IgD-negative memory B cell (primary cell): Measurements from ENCODE around the gene CITED4. TPM values are rescaled to one million over a fixed set of nuclear protein-coding genes. Genes with fewer than 3 reads are reported as not detected.

Experiments used
- H3K27ac Mint-ChIP-seq, 3 donors: one replicate each; pipeline ENCODE4 v1.8.0; 2020 to 2022; ENCODE audit warnings: mild to moderate bottlenecking in 3 of 3, mixed read lengths in 3 of 3, moderate library complexity in 1 of 3
- H3K27me3 Mint-ChIP-seq: one replicate; pipeline ENCODE4 v1.8.0; 2021; ENCODE audit warnings: mixed read lengths
- H3K36me3 Mint-ChIP-seq: one replicate; pipeline ENCODE4 v1.8.0; 2020; ENCODE audit warnings: mild to moderate bottlenecking, mixed read lengths
- H3K4me1 Mint-ChIP-seq, 3 donors: one replicate each; pipeline ENCODE4 v1.8.0; 2020 to 2022; ENCODE audit warnings: mixed read lengths in 3 of 3, mild to moderate bottlenecking in 1 of 3
- H3K4me3 Mint-ChIP-seq, 4 donors: one replicate each; pipeline ENCODE4 v1.8.0; 2020 to 2022; ENCODE audit warnings: mild to moderate bottlenecking in 4 of 4, mixed read lengths in 4 of 4, moderate library complexity in 3 of 4
- H3K9me3 Mint-ChIP-seq, 3 donors: one replicate each; pipeline ENCODE4 v1.8.0; 2020 to 2021; ENCODE audit warnings: mixed read lengths in 3 of 3, mild to moderate bottlenecking in 1 of 3
- polyA plus RNA-seq: library from polyadenylated mRNA; unstranded; fragments of 300-500 nt; fragmentation: Illumina TruSeq; gene quantifications from one replicate; pipeline ENCODE4 v1.2.3, GENCODE V29; 2021

Gene CITED4
- polyA plus RNA-seq, 1 donor from 2014 or later = 1.7 TPM

DNA sequence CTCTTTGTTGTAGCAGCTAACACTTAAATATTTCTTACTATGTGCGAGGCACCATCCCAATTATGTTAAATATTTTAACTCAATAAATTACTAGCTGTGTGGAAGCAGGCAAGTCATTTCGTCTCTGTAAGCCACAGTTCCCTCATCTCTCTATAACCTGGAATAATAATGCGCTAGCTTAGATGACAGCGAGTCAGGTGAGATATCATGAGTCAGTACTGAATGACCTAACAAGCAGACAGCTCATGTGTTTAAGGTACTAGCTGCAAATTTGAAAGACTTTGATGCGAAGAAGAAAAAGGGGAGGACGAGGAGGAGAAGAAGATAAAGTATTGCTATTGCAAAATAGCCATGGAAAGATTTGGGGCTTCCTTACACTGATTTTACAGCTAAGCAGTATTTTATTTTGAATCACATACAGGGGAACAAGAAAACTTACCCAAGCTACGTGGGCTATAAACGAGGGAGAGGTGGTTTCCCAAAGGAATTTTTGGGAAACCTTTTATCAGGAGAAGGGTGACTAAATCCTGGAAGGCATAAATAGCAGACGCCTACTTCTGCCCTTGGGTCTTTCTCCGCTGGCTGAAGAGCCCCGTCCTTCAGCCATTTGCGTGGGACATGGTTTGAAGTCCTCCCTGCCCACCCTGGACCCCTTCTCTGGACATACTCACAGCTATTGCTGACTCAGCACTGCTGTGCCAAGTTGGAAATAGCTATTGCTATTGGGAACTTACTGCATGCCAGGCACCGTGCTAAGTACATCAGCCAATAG, 8.9 kb downstream of the CITED4 start:
- H3K27ac Mint-ChIP-seq = peak overlapping the region in 1 of 3 donors; percentile 16
- no peak overlapping the region for H3K4me3 Mint-ChIP-seq

DNA sequence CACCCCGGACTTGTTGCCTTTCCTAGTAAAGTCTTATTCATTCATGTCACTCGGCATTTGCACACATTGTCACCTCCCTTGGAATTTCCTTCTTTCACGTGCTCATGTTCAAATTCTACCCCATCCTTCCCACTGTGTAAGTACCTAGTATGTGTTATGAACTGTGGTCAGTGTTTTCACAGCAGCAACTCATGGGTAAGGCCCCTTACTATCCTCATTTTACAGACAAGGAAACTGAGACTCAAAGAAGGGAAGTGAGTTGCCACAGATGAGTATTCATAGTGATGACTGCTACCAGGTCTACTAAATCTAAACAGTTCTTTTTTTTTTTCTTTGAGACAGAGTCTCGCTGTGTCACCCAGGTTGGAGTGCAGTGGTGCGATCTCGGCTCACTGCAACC, 10.5 kb downstream of the CITED4 start:
- Mint-ChIP-seq H3K4me1 (peaks cover 2 to 5% (median 5%) of the 10 kb centered on the region in 3 donors), H3K27ac (no peak overlapping the region), H3K4me3 (no peak overlapping the region), H3K27me3 (no peaks in the 10 kb centered on the region), H3K9me3 (no peaks in the 10 kb centered on the region), H3K36me3 (peaks cover 5% of the 10 kb centered on the region)

More for the DNA sequence above, 8.9 kb downstream of the CITED4 start:
- H3K36me3 Mint-ChIP-seq = peaks cover 5% of the 10 kb centered on the region
- H3K4me1 Mint-ChIP-seq = peaks cover 2 to 5% (median 5%) of the 10 kb centered on the region in 3 donors
- peaks cover 1% of the 10 kb centered on the region for H3K27me3 Mint-ChIP-seq
- no peaks in the 10 kb centered on the region for H3K9me3 Mint-ChIP-seq

DNA sequence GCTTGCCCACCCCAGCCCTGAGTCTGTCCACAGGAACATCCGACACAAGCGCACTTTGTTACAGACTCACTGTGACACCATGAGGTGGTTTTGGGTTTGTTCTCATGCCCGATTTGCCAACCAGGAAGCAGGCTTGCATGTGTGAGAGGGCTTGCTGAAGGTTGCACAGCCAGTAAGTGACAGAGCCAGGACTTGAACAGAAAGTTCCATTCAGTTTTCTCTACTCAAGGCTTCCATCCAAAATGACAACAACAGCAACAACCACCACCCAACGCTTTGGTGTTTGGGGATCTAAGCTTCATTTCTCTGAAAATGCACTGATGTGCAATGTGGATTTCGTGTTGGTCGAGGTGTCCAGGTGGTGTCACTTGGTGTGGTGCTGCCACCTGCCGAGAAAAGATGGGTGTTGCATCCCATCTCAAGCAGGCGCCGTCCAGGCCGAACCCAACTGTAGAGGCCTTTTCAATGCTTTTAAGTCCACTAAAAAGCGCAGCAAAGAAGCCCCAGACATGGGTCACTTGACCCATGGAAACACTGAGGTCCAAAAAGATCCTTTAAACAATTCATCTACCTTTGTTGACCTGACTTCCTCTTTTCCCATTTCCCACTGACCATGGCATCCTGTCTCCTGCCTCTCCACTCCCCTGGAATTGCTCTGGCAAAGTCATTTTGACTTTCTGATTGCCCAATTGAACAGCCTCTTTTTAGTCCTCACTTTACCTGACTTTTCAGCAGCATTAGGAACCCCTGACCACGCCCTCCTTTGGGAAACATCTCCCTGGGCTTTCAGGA, 12.2 kb downstream of the CITED4 start:
- Mint-ChIP-seq H3K9me3 (no peaks in the 10 kb centered on the region), H3K4me3 (peak overlapping the region in 1 of 4 donors; percentile 34), H3K27me3 (no peaks in the 10 kb centered on the region), H3K4me1 (peaks cover 2 to 7% (median 5%) of the 10 kb centered on the region in 3 donors), H3K36me3 (peaks cover 5% of the 10 kb centered on the region), H3K27ac (no peak overlapping the region)

DNA sequence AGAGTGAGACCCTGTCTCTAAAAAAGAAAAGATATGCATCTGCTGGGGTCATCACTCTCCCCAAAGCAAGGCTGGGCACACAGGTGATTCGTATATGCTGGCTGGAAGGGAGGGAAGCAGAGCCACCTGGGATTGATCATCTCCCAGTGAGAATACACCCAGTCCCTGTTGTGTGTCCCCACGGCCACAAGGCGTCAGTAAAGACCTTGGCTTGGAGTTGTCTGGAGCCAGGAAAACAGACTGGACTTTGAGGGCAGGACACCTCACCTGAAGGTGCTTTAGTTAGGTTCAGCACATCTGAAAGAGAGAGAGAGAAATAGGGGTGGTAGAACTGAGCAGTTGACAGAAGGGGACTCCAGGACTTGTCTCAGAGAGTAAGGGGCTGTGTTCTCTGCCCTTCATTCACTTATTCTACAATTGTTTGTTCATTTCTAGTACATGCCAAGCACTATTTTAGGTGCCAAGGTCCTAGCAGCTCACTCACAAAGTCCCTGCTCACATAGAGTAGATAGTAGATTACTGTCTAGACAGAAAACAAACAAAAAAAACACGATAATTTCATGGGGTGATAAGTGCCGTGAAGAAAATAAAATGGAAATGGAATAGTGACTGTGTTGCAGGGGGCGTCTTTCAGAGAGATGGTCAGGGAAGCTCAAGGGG, 13.5 kb downstream of the CITED4 start:
- peaks cover 5% of the 10 kb centered on the region for H3K36me3 Mint-ChIP-seq
- H3K4me3 Mint-ChIP-seq = no peak overlapping the region
- H3K27me3 Mint-ChIP-seq = no peaks in the 10 kb centered on the region
- H3K9me3 Mint-ChIP-seq = no peaks in the 10 kb centered on the region
- H3K27ac Mint-ChIP-seq = peak overlapping the region in 1 of 3 donors; percentile 33
- H3K4me1 Mint-ChIP-seq = peaks cover 5 to 8% (median 5%) of the 10 kb centered on the region in 3 donors

DNA sequence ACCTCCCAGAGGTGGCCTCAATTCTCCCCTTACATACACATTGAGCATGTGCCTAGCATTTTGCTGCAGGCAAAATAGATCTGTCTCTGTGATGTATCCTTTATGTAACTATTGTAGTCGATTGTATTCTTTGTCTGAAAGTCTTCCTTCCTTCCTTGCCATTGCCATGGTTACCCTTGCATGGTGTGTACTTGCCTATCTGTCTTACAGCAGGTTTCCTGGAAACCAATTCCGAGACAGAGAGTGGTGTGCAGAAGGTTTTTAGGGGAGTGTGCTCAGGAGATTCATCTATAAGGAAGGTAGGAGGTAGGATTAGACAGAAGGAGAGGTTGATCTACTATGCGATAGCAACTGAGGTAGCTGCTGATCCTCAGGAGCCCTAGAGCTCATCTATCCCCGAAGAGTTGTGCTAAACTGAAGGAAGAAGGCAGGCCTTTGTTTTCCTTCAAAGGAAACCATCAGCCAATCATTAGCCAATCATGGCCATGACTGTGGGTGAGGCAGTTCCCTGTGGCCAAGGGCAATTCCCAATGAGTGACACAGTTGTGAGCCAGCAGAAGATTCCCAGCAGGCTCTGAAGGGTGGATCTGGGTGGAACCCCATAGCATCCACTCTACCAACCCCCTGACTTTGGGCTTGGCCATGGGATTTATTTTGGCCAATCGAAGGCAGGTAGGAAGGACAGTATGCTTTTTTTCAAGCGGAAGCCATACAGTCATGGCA, 15.0 kb downstream of the CITED4 start:
- Mint-ChIP-seq H3K4me1 (peaks cover 5 to 8% (median 5%) of the 10 kb centered on the region in 3 donors), H3K27ac (no peak overlapping the region), H3K27me3 (peaks cover 1% of the 10 kb centered on the region), H3K9me3 (peaks cover 0 to 6% (median 2%) of the 10 kb centered on the region in 3 donors), H3K4me3 (no peak overlapping the region), H3K36me3 (peaks cover 5% of the 10 kb centered on the region)

DNA sequence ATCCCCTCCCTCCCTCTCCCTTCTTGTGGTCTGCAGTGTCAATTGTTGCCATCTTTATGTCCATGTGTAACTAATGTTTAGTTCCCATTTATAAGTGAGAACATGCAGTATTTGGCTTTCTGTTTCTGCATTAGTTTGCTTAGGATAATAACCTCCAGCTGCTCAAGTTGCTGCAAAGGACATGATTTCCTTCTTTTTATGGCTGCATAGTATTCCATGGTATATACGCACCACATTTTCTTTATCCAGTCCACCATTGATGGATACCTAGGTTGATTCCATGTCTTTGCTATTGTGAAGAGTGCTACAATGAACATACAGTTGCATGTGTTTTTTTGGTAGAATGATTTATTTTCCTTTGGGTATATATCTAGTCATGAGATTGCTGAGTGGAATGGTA, 16.3 kb downstream of the CITED4 start:
- Mint-ChIP-seq H3K36me3 (peaks cover 5% of the 10 kb centered on the region), H3K4me1 (peaks cover 5 to 8% (median 5%) of the 10 kb centered on the region in 3 donors), H3K4me3 (no peak overlapping the region), H3K27me3 (peaks cover 8% of the 10 kb centered on the region), H3K27ac (no peak overlapping the region), H3K9me3 (peaks cover 0 to 6% (median 2%) of the 10 kb centered on the region in 3 donors)

DNA sequence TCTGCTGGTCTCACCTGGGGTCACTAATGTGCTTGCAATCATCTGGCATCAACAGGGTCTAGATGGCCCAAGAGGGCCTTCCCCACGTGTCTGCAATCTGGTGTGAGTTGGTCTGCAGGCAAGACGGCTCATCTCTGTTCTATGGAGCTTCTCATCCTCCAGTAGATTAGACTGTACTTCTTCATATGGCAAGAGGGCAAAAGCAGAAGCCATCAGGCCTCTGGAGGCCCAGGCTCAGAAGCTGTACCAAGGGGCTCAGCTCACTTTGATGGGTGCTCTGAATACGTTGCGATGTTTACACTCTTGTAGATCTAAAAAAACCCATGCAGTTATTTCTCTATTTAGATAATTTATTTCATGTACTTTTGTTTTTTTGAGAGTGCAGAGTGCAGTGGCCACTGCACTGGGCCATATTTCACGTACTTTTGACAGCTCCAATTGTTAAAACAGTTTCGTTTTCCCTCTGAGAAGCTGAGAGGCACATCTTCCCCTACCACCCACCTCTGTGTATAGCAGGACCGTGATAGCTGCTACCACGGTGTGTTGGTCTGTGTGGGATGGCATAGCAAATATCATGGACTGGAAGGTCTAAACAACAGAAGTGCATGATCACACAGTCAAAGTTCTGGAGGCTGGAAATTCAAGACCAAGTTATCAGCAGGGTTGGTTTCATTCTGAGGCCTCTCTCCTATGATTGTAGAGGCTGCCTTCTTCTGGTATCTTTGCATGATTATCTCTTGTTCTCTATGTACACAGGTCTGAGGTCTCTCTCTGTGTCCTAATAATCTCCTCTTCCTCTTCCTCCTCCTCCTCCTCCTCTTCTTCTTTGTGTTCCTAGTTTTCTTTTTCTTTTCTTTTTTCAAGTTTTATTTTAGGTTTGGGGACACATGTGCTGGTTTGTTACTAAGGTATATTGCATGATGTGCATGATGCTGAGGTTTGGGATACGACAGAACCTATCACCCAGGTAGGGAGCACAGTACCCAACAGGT, 17.0 kb downstream of the CITED4 start:
- peak overlapping the region in 2 of 4 donors; percentile 13 to 32 for H3K4me3 Mint-ChIP-seq
- peaks cover 0 to 6% (median 2%) of the 10 kb centered on the region in 3 donors for H3K9me3 Mint-ChIP-seq
- H3K4me1 Mint-ChIP-seq = peaks cover 4 to 8% (median 5%) of the 10 kb centered on the region in 3 donors
- peaks cover 13% of the 10 kb centered on the region for H3K27me3 Mint-ChIP-seq
- peak overlapping the region in 2 of 3 donors; percentile 28 to 59 for H3K27ac Mint-ChIP-seq
- H3K36me3 Mint-ChIP-seq = peaks cover 5% of the 10 kb centered on the region

DNA sequence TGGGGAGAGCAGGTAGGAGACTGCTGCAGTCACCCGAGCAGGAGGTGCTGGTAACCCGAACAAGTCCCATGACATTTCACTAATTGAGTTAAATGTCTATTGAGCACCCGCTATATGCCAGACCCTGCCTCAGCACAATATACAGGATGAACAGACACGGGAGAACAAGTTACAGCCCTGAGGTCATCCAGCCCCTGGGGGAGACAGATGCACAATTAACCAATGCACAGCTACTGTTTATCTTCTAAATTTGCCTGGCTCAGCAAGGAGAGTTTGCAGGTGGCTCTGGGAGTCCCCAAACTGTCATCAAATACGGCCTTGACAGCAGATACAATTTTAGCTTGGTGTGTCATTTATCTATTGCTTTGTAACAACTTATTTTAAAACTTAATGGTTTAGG, 18.1 kb downstream of the CITED4 start:
- Mint-ChIP-seq H3K4me3 (no peak overlapping the region), H3K36me3 (peaks cover 5% of the 10 kb centered on the region), H3K4me1 (peaks cover 0 to 4% (median 3%) of the 10 kb centered on the region in 3 donors), H3K27me3 (peaks cover 13% of the 10 kb centered on the region), H3K9me3 (peaks cover 0 to 6% (median 2%) of the 10 kb centered on the region in 3 donors), H3K27ac (no peak overlapping the region)

DNA sequence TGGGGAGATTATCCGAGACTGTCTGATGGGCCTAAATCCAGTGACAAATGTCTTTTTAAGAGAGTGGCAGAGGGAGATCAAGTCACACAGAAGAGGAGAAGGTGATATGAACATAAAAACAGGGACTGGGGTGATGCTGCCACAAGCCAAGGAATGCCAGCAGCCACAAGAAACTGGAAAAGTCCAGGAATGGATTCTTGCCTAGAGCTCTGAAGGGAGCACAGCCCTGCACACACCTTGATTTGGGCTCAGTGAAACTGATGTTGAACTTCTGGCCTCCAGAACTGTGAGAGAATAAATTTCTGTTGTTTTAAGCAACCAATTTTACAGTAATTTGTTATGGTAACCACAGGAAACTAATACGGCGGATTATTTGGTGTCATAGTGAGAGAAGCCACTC, 19.5 kb downstream of the CITED4 start:
- Mint-ChIP-seq H3K4me3 (no peak overlapping the region), H3K4me1 (peaks cover 0 to 4% (median 3%) of the 10 kb centered on the region in 3 donors), H3K27ac (no peak overlapping the region), H3K9me3 (peaks cover 0 to 6% (median 2%) of the 10 kb centered on the region in 3 donors), H3K36me3 (no peaks in the 10 kb centered on the region), H3K27me3 (peaks cover 13% of the 10 kb centered on the region)

DNA sequence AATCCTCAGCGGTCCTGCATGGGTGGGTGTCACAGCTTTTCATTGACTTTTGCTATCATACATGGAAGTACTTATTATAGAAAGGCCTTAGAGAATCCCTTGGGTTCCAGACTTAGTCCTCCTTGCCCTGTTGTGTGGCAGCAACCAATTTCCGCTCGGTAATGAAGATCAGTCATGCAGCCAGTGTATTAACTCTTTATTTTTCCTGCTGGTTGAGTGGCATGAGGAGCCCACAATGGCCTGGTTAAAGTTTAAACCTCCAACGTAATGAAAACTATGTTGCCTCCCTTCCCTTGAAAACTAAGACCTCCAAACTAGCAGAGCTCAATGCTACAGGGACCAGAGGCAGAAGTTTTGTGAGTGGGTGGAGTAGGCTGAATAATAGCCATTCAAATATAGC, 20.0 kb downstream of the CITED4 start:
- peaks cover 0 to 4% (median 3%) of the 10 kb centered on the region in 3 donors for H3K4me1 Mint-ChIP-seq
- no peak overlapping the region for H3K4me3 Mint-ChIP-seq
- no peak overlapping the region for H3K27ac Mint-ChIP-seq

DNA sequence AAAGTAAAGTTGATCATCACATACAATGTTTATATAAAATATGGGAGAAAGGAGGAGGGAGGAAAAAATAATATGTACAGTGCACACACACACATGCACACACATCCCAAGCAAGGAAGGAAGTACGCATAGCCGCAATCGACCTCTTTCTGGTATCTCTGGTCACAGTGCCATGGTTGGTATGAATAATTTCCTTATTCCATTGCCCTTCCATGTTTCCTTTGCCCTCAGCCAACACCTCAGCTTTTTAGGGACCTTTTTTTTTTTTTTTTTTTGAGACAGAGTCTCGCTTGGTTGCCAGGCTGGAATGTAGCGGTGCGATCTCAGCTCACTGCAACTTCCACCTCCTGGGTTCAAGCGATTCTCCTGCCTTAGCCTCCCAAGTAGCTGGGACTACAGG, 20.6 kb downstream of the CITED4 start:
- H3K36me3 Mint-ChIP-seq = no peaks in the 10 kb centered on the region
- peaks cover 13% of the 10 kb centered on the region for H3K27me3 Mint-ChIP-seq
- H3K4me3 Mint-ChIP-seq = no peak overlapping the region
- H3K4me1 Mint-ChIP-seq = peaks cover 0 to 4% (median 3%) of the 10 kb centered on the region in 3 donors
- no peak overlapping the region for H3K27ac Mint-ChIP-seq
- peaks cover 0 to 6% (median 2%) of the 10 kb centered on the region in 3 donors for H3K9me3 Mint-ChIP-seq

More for the DNA sequence above, 20.0 kb downstream of the CITED4 start:
- Mint-ChIP-seq H3K36me3 (no peaks in the 10 kb centered on the region), H3K27me3 (peaks cover 13% of the 10 kb centered on the region), H3K9me3 (peaks cover 0 to 6% (median 2%) of the 10 kb centered on the region in 3 donors)

DNA sequence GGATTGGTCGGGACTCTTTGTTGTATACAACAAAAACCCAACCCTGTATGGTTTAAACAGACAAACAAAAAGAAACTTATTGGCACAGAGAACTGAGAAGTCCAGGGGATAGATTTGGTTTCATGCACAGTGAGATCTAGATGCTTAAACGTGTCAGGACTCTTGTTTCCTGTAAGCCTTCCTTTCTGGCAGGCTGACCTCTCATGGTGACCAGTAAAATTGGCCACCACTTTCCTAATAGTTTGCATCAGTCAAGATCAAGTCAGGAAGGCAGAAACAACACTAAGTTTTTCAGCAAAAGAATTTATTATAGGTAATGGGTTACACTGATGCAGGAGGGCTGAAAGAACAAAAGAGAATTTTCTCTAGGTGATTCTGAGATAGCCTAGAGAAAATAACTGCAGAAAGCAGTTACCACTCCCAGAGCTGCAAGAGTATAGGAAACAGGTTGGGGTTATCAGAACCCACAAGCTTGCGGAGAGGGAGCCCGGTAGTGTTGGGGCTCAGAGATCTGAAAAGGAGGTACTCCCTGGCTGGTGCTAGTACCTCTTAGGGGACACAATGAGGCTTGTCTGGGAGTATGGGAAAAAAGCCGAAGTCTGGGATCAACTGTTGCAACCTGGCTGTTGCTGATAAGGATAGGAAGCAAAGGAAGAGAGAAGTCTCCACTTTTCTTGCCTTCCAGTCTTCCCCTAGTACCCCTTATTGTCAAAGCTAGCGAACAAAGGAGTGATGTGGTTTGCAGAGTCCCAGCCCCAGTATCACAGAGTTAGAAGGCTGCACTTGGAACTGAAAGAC, 21.4 kb downstream of the CITED4 start:
- H3K27ac Mint-ChIP-seq = no peak overlapping the region

DNA sequence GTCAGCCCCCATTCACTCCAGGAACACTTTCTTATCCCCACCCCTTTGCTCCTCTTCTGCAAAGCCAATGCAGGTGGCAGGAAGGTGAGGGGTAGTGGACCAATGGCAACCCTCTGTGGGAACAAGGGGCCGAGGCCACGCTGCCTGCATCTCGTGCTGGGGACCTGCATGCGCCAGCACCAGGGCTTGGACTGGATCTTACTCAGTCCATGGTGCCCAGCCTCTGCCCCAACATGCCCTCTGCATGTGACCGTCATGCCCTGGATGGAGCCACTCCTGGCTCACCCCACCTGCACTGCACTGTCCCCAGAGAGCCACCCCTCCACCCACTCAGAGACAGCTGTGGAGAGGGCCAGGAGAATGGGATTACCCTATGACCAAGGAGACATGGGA, 22.2 kb downstream of the CITED4 start:
- H3K4me3 Mint-ChIP-seq = no peak overlapping the region
- no peaks in the 10 kb centered on the region for H3K36me3 Mint-ChIP-seq
- H3K27me3 Mint-ChIP-seq = peaks cover 13% of the 10 kb centered on the region
- H3K4me1 Mint-ChIP-seq = peaks cover 0 to 3% (median 2%) of the 10 kb centered on the region in 3 donors
- peaks cover 0 to 6% (median 2%) of the 10 kb centered on the region in 3 donors for H3K9me3 Mint-ChIP-seq
- no peak overlapping the region for H3K27ac Mint-ChIP-seq

More for the DNA sequence above, 21.4 kb downstream of the CITED4 start:
- H3K4me3 Mint-ChIP-seq = no peak overlapping the region
- H3K36me3 Mint-ChIP-seq = no peaks in the 10 kb centered on the region
- H3K4me1 Mint-ChIP-seq = peaks cover 0 to 4% (median 3%) of the 10 kb centered on the region in 3 donors
- H3K27me3 Mint-ChIP-seq = peaks cover 13% of the 10 kb centered on the region
- H3K9me3 Mint-ChIP-seq = peaks cover 0 to 6% (median 2%) of the 10 kb centered on the region in 3 donors
